BLaER1 treated with 17β-estradiol and CSF1 and Interleukin-3, amounts not matched to agents 10 nM and 100 nM (cell line): ENCODE measurements around the gene PKD1L1.

Source experiments
- H3K27ac ChIP-seq, 11 experiments: shearing (Covaris generic); formaldehyde crosslinking; 2 replicates each; pipeline ENCODE4 v1.8.1; 2022
- H3K27me3 ChIP-seq, 11 experiments: shearing (Covaris generic); formaldehyde crosslinking; 2 replicates each; pipeline ENCODE4 v1.8.1; 2022
- H3K36me3 ChIP-seq, 11 experiments: shearing (Covaris generic); formaldehyde crosslinking; 2 replicates each; pipeline ENCODE4 v1.8.1; 2022
- H3K4me1 ChIP-seq, 10 experiments: shearing (Covaris generic); formaldehyde crosslinking; 2 replicates each; pipeline ENCODE4 v1.8.1; 2022
- H3K4me2 ChIP-seq, 11 experiments: shearing (Covaris generic); formaldehyde crosslinking; 2 replicates each; pipeline ENCODE4 v1.8.1; 2022
- H3K4me3 ChIP-seq, 10 experiments: shearing (Covaris generic); formaldehyde crosslinking; 2 replicates each; pipeline ENCODE4 v1.8.1; 2022
- H3K9ac ChIP-seq, 11 experiments: shearing (Covaris generic); formaldehyde crosslinking; 2 replicates each; pipeline ENCODE4 v1.8.1; 2022
- H3K9me3 ChIP-seq, 11 experiments: shearing (Covaris generic); formaldehyde crosslinking; replicated peaks in 1 of 11; 2 replicates each; pipeline ENCODE4 v1.8.1; 2022
- H4K20me1 ChIP-seq, 11 experiments: shearing (Covaris generic); formaldehyde crosslinking; 2 replicates each; pipeline ENCODE4 v1.8.1; 2022
- Cebpa-rat ChIP-seq, 11 experiments: shearing (Covaris generic); IDR thresholded peaks; 2 replicates each; pipeline ENCODE4 v1.8.1; 2022

Gene PKD1L1

DNA sequence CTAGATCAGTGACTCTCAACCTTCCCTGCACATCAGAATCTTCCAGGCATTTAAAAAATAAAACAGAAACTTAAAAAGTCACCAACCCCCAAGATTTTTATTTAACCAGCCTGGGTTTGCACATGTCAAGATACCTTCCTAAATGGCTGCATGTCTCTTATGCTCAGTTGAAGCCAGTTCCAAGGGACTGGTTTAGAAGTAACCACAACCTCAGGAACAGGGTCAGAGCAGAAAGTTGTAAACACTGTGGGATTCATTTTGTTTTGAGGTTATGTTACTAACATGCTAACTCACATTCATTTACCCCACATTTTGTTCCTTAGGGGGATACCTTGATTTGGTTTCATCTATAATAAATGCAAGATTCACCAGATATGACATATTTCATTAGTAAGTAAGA, 72.9 kb downstream of the PKD1L1 start:
- no peak for TF ChIP-seq Cebpa-rat (IDR thresholded peaks at IDR 0.05)
- Histone ChIP-seq H3K4me1 (no peaks in the 10 kb centered on the region), H3K4me2 (no peak overlapping the region), H3K27me3 (no peaks in the 10 kb centered on the region), H3K9ac (no peak overlapping the region), H3K4me3 (no peak overlapping the region), H3K9me3 (no peaks in the 10 kb centered on the region), H4K20me1 (no peaks in the 10 kb centered on the region), H3K36me3 (no peaks in the 10 kb centered on the region), H3K27ac (no peak overlapping the region)

DNA sequence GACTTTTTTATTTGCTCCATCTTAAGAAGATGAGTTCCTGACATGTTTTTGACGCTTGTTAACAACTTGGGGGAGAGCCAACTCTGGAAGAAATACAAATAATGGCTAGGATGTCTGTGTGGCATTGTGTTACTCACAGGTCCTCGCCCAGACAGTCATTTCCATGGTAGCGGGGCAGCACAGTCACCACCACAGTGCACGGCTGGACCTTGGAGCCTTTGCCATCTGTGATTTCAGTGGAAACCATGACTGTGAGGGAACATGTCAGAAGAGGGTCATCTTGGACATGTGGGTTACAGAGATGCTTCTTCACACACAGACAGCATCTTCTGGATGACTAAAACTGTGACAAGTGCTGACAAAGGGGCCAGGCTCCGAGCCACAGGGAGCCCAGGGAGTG, 74.5 kb downstream of the PKD1L1 start:
- H3K4me1 ChIP-seq = no peaks in the 10 kb centered on the region
- no peak for TF ChIP-seq Cebpa-rat (IDR thresholded peaks at IDR 0.05)
- no peaks in the 10 kb centered on the region for H3K27me3 ChIP-seq
- no peak overlapping the region for H3K4me3 ChIP-seq
- no peak overlapping the region for H3K27ac ChIP-seq
- no peak overlapping the region for H3K9ac ChIP-seq
- H3K36me3 ChIP-seq = no peaks in the 10 kb centered on the region
- H3K9me3 ChIP-seq = no peaks in the 10 kb centered on the region
- no peaks in the 10 kb centered on the region for H4K20me1 ChIP-seq
- no peak overlapping the region for H3K4me2 ChIP-seq

DNA sequence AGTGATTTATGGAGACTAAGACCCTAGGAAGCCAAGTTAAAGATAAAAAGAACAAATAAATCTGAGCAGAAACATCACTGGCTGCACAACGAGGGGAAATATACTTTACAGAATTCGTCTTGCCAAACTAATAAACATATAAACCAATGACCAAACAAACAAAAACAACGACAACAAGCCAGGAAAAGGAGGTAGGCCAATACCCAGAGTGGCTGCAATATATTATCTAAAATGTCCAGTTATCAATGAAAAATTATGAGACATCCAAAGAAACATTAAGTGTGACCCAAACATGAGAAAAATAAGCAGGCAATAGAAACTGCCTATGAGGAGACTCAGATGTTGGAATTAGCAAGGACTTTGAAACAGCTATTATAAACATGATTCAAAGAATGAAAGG, 81.0 kb downstream of the PKD1L1 start:
- Histone ChIP-seq H4K20me1 (no peaks in the 10 kb centered on the region), H3K4me1 (no peaks in the 10 kb centered on the region), H3K27me3 (no peaks in the 10 kb centered on the region), H3K9me3 (no peaks in the 10 kb centered on the region), H3K4me2 (no peak overlapping the region), H3K36me3 (no peaks in the 10 kb centered on the region), H3K4me3 (no peak overlapping the region), H3K27ac (no peak overlapping the region), H3K9ac (no peak overlapping the region)
- no peak for TF ChIP-seq Cebpa-rat (IDR thresholded peaks at IDR 0.05)

DNA sequence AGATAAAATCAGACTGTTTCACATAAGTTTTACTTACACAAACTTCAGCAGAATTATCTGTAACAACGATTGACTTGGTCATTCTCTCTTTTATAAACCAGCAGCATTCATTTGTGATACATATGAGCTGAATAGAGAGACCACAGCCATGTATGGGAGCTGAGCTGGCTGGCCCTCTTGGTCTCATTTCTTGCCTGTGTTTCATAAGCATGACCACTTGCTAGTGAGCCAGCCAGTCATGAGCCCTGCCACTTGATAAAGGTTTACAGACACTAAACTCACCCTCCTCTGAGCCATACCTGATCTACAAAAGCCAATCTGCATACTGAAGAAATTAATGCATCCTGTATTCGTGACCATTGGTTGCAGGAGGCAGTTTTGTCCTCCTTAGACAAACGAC, 82.1 kb downstream of the PKD1L1 start:
- Histone ChIP-seq H3K4me3 (no peak overlapping the region), H3K27me3 (no peaks in the 10 kb centered on the region), H3K9me3 (no peaks in the 10 kb centered on the region), H3K36me3 (no peaks in the 10 kb centered on the region), H3K4me2 (no peak overlapping the region), H3K27ac (no peak overlapping the region), H4K20me1 (no peaks in the 10 kb centered on the region), H3K9ac (no peak overlapping the region), H3K4me1 (no peaks in the 10 kb centered on the region)
- TF ChIP-seq Cebpa-rat (IDR thresholded peaks at IDR 0.05) = no peak

- Histone ChIP-seq H3K36me3 (no peaks in the 10 kb centered on the region), H4K20me1 (no peaks in the 10 kb centered on the region), H3K27ac (no peak overlapping the region), H3K9ac (no peak overlapping the region), H3K4me3 (no peak overlapping the region), H3K27me3 (no peaks in the 10 kb centered on the region), H3K4me1 (no peaks in the 10 kb centered on the region), H3K4me2 (no peak overlapping the region), H3K9me3 (no peaks in the 10 kb centered on the region)
- TF ChIP-seq Cebpa-rat (IDR thresholded peaks at IDR 0.05) = no peak
Observed at GRCh38 chr7:47852330-47853245, 95.7 kb downstream of the PKD1L1 start.

DNA sequence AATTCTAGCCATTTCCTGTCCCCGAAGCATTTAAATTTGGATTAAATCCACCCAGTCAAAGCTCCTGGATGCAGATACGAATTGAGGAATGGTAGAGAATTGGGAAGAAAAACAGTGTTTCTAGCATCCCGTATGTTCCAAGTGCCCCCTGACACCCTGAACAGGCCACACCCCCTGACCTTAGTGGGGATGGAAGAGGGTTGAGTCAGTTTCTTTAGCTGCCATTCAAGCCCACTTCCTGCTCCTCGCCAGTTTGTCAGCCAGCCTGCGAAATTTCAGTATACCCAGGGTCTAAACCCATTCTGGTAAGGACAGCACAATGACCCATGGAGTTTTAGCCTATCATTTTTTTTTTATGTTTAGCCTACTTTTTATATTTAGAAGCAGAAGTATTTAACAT, 101.1 kb downstream of the PKD1L1 start:
- H4K20me1 ChIP-seq = no peaks in the 10 kb centered on the region
- H3K4me3 ChIP-seq = no peak overlapping the region
- no peaks in the 10 kb centered on the region for H3K4me1 ChIP-seq
- H3K27ac ChIP-seq = no peak overlapping the region
- H3K9me3 ChIP-seq = no peaks in the 10 kb centered on the region
- no peaks in the 10 kb centered on the region for H3K27me3 ChIP-seq
- H3K9ac ChIP-seq = no peak overlapping the region
- H3K36me3 ChIP-seq = no peaks in the 10 kb centered on the region
- no peak for TF ChIP-seq Cebpa-rat (IDR thresholded peaks at IDR 0.05)
- H3K4me2 ChIP-seq = no peak overlapping the region

DNA sequence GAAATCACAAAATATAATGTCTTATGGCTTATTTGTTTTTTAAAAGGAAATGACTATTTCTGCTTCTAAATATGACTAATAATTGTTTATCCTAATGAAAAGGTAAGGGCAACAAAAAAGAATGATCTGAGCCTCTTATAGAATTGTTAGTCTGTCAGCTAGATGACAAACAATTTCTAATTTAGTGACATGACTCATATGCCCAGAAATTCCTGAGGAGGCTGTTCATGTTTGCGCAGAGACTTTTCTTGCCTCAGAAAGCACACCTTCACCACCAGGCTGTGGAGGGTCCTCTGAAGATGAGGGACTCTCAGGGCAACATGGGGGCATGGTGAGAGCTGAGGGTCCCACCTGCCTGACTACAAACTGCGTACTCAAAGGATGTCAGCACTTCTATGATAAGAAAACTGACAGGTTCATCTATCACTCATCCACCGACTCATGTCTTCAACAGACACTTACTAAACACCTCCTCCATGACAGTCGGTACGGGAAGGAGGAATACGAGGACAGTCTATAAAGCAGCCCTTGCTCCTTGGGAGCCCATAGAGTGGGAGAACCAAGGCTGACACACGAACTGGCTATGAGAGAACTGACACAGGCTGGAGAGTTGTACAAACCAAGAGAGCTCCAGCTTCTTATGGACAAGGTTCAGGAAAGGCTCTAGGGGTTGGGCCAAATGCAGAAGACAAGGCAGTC, 102.0 kb downstream of the PKD1L1 start:
- no peaks in the 10 kb centered on the region for H3K4me1 ChIP-seq
- no peak for TF ChIP-seq Cebpa-rat (IDR thresholded peaks at IDR 0.05)
- no peaks in the 10 kb centered on the region for H3K36me3 ChIP-seq
- no peaks in the 10 kb centered on the region for H3K27me3 ChIP-seq
- H3K9me3 ChIP-seq = no peaks in the 10 kb centered on the region
- no peak overlapping the region for H3K27ac ChIP-seq
- H4K20me1 ChIP-seq = no peaks in the 10 kb centered on the region
- no peak overlapping the region for H3K4me3 ChIP-seq
- H3K9ac ChIP-seq = no peak overlapping the region
- no peak overlapping the region for H3K4me2 ChIP-seq

GRCh38 chr7:47844311-47844710, 104.0 kb downstream of the PKD1L1 start:
- Histone ChIP-seq H4K20me1 (no peaks in the 10 kb centered on the region), H3K9me3 (no peaks in the 10 kb centered on the region), H3K27me3 (no peaks in the 10 kb centered on the region), H3K4me1 (no peaks in the 10 kb centered on the region), H3K9ac (no peak overlapping the region), H3K27ac (no peak overlapping the region), H3K36me3 (no peaks in the 10 kb centered on the region), H3K4me3 (no peak overlapping the region), H3K4me2 (no peak overlapping the region)
- TF ChIP-seq Cebpa-rat (IDR thresholded peaks at IDR 0.05) = no peak

- Histone ChIP-seq H3K4me3 (no peak overlapping the region), H4K20me1 (no peaks in the 10 kb centered on the region), H3K4me2 (no peak overlapping the region), H3K9ac (no peak overlapping the region), H3K27ac (no peak overlapping the region), H3K9me3 (no peaks in the 10 kb centered on the region), H3K36me3 (no peaks in the 10 kb centered on the region), H3K27me3 (no peaks in the 10 kb centered on the region), H3K4me1 (no peaks in the 10 kb centered on the region)
- TF ChIP-seq Cebpa-rat (IDR thresholded peaks at IDR 0.05) = no peak
Observed at GRCh38 chr7:47843291-47843690, 105.0 kb downstream of the PKD1L1 start.

DNA sequence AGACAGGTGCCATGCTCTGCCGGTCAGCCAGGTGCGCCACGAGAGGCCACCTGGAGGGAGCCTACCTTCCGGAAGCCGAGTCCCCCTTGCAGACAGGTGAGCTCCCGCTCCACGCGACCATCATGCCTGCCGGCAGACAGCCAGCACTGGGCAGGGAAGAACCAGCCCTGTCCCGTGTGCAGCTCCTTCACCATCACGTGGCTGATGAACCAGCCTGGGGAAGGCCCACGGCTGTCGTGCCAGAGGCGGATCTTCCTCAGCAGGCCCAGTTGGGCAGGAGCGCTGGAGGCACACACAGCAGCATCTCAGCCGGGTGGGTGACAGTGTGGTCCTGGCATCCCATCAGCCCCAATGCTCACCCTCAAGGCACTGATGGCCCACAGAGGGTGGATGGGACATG, 108.9 kb downstream of the PKD1L1 start:
- H3K4me3 ChIP-seq = no peak overlapping the region
- H3K27me3 ChIP-seq = no peaks in the 10 kb centered on the region
- no peak for TF ChIP-seq Cebpa-rat (IDR thresholded peaks at IDR 0.05)

More for the DNA sequence above, 108.9 kb downstream of the PKD1L1 start:
- H3K4me2 ChIP-seq = no peak overlapping the region
- no peaks in the 10 kb centered on the region for H3K9me3 ChIP-seq
- no peak overlapping the region for H3K9ac ChIP-seq
- no peak overlapping the region for H3K27ac ChIP-seq
- H3K4me1 ChIP-seq = peaks cover 0 to 19% (median 0%) of the 10 kb centered on the region in 10 experiments; a peak in 7 of 20 replicates
- H4K20me1 ChIP-seq = no peaks in the 10 kb centered on the region
- no peaks in the 10 kb centered on the region for H3K36me3 ChIP-seq
